Measurements from ENCODE around the gene ADAT1.

DNA sequence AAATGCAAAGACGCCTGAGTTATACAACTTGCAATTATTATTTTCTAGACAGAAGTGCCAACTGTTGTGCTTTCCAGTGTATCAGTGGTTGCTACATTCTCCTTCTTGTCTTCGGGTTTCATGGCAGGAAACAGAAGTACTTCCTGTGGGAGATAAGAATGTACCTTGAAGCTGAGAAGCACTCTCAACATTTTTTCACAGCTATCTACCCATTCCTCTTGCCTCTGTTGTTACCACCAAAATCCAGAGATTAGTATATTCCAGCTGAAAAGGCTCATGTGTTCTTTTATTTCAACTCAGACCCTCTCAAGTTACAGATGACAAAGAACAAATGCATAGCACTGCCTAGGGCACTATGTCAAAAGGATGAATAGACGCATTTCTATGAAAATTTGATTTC, 4.8 kb upstream of the ADAT1 start:
- TF ChIP-seq, protein P1, sequence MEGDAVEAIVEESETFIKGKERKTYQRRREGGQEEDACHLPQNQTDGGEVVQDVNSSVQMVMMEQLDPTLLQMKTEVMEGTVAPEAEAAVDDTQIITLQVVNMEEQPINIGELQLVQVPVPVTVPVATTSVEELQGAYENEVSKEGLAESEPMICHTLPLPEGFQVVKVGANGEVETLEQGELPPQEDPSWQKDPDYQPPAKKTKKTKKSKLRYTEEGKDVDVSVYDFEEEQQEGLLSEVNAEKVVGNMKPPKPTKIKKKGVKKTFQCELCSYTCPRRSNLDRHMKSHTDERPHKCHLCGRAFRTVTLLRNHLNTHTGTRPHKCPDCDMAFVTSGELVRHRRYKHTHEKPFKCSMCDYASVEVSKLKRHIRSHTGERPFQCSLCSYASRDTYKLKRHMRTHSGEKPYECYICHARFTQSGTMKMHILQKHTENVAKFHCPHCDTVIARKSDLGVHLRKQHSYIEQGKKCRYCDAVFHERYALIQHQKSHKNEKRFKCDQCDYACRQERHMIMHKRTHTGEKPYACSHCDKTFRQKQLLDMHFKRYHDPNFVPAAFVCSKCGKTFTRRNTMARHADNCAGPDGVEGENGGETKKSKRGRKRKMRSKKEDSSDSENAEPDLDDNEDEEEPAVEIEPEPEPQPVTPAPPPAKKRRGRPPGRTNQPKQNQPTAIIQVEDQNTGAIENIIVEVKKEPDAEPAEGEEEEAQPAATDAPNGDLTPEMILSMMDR (IDR thresholded peaks at IDR 0.05), result no peak
- TF ChIP-seq POLR2A (IDR thresholded peaks at IDR 0.05), result no peak
